ENCODE data around the gene UQCRC1.
A peak's percentile ranks its signal among the peaks of the same experiment; 100 is the strongest.

UQCRC1 gene

GRCh38 chr3:48598323-48599076 lies 10.9 kb downstream of the UQCRC1 start:
- peak; percentile 91 for DNase-seq

GRCh38 chr3:48597408-48597800 lies 12.0 kb downstream of the UQCRC1 start:
- no peak for DNase-seq

DNA sequence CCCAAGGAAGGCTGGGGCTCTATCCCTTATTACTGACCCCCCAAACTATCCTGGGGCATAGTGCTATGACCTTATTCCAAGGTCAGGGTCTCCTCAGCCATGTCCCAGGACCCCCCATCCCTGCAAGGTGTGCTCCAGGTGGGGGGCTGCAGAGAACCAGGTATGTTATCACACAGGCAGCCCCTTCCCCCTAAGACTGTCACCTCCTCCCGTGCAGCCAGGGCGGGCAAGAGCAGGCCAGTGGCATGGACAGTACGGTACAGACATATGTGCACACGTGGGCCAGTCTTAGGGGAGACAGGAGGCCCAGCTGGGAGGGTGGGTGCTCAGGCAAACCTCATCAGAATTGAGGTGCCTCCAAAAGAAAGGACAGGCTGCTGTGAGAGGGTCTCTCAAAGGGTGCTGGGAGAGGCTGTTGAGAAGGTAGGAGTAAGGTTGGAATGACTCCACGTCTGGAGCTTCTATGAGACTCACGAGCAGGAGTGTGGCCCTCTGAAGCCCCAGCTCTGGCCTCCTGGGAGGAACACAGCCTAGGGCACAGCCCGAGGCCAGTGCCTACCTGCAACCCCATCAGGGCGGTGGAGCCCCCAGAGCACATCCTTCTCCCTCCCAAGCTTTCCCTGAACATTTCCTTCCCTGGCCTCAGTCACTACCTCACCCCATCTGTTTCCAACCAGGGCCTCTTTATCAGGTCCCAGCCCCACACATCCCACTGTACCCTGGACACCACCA lies 12.6 kb downstream of the UQCRC1 start:
- no peak for DNase-seq

- no peak for DNase-seq
Observed at GRCh38 chr3:48596157-48596556, 13.3 kb downstream of the UQCRC1 start.

DNA sequence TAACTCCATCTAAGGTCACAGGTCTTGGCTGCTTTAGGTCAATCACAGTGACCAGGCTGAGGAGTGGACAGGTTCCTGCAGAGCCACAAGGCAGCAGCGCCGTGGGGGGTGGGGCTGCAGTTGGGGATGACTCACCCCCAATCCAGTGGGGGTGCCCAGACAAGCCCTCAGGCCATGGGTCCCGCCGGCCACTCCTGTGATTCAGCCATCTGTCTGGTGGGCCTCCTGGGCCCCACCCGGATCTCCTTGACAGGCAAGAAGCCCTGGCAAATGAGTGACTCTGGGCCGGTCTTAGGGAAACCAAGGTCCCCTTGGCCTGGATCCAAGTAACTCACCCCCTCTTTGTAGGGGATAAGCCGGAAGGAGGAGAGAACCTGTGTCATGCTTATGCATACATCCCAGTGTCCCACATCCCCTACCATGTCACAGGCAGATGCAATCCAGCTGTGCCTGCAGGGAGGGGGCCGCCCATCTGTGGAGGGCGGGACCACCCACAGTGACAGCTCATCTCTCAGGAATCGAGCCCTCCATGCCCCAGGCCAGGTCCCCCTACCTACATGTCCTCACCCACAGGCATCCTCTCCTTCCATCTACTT lies 13.8 kb downstream of the UQCRC1 start:
- peak; percentile 91 for DNase-seq

DNA sequence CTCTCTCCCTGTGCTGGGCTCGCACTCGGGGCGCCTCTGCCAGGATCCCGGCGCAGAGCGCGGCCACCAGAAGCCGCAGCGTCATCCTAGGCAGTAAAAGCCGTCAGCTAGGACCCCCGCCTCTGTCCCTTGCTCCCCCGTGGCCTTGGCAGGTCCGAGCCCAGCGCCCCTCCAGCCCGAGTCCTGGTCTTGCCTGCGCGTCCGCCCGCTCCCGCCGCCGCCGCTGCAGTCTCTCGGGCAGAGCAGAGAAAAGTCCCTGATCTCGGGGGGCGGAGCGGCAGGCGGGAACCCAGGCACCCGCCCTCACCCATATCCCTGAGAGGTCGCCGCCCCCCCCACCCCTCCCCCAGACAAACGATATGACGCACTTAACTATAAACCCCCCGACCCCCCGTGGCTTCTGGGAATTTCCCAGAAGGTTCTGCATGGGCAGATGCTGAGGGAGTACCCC lies 14.3 kb downstream of the UQCRC1 start, which contains the start of gene COL7A1:
TSS of gene COL7A1 (minus strand) at position 255 of the 451 bp plus-strand sequence. CDS start at position 85, 170 bp downstream.
- DNase-seq = no peak

- DNase-seq = no peak
Observed at GRCh38 chr3:48594417-48595049, 14.9 kb downstream of the UQCRC1 start.

GRCh38 chr3:48593337-48593736 lies 16.1 kb downstream of the UQCRC1 start:
- DNase-seq = no peak

DNA sequence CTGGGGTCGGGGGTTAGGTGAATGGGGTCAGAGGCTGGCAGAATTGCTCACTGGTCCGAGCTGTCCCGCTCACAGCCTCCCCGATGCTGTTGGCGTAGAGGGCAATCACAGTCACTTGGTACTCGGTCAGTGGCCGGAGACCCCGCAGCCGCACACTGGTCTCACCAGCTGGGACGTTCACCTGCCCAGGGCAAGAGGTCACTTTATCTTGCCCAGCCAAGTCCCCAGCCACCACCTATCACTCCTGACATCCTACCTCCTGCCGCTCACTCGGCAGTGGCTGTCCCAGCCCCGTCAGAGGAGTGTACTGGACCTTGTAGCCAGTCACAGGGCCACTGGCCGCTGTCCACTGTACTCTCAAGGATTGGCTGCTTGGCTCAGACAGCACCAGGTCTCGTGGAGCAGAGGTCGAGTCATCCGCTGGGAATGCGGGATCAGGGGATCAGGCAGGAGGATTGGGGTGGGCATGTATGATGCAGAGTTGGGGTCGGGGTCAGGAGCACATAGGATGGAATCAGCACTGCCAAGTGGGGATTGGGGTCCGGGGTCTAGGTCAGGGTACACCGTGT lies 16.8 kb downstream of the UQCRC1 start:
- DNase-seq = no peak

GRCh38 chr3:48591886-48592518 lies 17.4 kb downstream of the UQCRC1 start:
- no peak for DNase-seq

DNA sequence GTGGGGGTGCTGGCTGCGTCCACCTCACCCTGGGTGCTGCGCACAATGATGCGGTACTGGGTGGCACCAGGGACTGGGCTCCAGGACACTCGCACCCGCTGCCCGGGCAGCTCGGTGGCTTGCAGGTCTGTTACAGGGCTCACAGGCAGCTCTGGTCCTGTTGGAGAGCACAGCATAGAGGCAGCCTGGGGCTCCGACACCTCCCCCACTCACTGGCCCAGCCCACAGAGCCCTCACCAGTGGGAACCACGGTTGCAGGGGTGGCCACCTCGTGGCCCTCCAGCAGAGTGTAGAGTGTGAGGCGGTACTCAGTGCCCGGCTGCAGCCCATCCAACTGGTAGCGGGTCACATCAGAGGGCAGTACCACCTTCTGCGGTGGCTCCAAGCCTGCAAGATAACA lies 18.0 kb downstream of the UQCRC1 start:
- no peak for DNase-seq

DNA sequence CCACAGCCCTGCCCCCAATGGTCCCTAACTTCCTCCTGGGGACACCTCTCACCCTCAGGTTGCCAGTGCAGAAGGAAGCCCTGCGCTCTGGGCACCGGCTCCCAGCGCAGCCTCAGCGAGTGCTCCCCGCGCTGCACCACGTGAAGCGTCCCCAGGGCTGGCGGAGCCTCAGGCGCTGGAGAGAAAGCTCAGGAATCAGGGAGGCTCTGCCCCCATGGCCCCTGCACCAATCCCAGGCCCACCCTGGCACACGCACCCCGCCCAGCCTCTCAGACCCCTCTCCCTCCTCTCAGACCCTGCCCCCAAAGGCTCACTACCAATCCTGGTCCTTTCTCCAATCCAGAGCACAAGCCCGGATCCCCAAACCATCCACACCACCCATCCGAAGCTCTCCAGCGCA lies 21.2 kb downstream of the UQCRC1 start:
- DNase-seq = no peak

DNA sequence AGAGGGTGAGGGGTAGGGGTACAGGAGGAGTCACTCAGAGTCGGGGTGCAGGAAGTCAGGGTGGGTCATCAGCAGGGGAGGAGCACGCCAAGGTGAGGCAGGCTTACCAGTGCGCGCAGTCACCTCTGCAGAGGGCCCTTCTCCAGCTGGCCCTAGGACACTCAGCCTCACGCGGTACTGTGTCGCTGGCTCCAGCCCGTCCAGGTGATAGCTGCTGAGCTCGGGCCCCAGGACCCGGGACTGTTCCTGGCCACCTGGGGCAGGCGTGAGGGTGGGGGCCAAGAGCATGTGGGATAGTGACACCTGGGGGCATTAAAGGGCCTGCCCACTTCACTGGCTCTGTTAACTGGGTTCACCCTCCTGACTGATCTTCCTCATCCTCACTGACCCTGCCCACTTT lies 21.8 kb downstream of the UQCRC1 start:
- DNase-seq = no peak

- no peak for DNase-seq
Observed at GRCh38 chr3:48585411-48585810, 24.0 kb downstream of the UQCRC1 start.

DNA sequence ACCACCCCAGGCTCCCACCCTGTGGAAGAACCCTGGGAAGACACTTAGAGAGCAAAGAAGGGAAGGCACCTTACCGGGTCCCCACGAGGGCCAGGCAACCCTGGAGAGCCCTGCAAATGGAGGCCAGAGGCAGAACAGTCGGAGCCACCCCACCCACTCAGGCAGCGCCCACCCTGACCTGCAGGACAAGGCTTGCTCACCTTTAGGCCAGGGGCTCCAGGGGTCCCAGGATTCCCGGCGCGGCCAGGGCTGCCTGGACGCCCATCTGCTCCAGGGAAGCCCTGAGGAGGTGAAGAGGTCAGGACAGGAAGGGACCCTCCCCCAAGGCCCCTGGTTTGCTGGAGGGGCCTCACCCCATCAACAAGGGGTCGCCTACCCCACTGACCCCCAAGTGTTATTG lies 24.6 kb downstream of the UQCRC1 start:
- no peak for DNase-seq

DNA sequence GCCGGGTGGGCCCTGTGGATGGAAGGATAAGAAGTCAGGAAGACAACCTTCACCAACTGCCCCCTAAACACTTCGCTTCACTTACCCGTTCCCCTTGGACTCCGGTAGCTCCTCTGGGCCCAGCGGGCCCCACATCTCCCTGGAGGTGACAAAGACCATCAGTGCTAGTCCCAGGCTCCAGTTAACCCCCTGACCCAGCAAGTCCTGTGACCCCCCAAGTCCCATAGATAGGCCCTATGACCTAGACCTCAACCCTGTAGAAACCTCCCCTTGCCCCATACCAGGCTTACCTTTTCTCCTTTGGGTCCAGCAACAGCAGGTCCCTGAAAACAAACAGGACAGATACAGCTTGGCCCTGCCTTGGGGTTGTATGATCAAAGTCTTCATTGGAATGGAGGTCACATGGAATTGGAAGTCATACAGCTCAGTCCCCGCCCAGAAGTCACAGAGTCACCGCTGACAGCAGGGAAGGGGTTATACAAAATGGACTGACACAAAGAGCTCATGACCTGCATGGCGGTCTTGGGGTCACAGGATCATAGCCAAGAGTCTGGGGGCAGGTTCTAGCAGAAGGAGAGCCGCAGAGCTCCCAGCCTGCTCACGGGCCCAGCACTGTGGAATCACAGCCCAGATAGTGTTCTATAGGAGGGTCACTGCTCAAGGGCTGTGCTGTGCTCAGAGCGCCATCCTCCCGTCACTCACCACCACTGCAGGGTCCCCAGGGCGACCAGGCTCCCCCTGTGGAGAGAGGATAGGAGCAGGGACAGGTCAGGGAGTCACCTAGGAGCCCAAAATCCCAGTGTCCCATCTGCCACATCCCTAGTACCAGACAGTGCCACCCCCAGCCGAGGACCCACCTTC lies 27.6 kb downstream of the UQCRC1 start:
- DNase-seq = no peak

DNA sequence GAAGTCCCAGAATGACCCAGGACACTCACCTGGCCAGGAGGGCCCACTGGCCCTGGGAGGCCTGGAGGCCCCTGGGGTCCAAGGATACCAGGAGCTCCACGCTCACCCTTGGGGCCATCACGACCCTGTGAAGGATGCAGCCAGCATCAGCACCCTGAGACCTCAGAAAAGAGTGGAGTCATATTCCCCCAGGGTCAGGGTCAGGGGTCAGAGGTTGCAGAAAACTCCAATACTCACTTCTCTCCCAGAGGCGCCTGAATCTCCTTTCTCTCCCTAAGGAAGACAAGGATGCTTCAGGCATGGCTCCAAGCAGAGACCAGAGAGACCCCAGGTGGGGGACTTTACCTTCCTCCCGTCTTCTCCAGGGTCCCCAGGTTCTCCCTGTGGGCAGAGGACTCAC lies 32.8 kb downstream of the UQCRC1 start:
- DNase-seq = no peak

- no peak for DNase-seq
Observed at GRCh38 chr3:48575366-48575765, 34.1 kb downstream of the UQCRC1 start.

DNA sequence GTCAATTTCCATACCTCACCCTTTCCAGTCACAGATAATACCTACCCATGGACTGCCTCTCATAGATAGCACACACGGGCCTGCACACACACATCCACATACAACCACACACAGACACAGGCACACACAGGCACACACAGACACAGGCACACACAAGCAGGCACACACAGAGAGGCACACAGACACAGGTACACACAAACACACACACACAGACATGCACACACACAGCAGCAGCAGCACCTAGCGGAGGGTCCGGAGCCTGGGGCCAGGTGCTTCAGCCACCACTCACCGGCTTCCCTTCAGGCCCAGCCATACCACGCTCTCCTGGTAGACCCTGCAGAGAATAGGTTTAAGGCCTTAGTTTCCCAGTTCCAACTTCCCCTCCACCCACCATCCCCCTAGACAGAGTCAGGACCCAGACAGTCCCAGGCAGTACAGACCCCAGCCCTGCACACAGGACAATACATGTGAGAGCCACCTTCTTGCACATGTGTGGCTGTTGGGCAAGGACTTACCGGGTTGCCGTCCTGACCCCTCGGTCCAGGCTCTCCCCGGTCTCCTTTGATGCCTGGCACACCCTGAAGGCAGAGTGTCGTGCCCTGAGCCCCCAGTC lies 35.4 kb downstream of the UQCRC1 start:
- no peak for DNase-seq

DNA sequence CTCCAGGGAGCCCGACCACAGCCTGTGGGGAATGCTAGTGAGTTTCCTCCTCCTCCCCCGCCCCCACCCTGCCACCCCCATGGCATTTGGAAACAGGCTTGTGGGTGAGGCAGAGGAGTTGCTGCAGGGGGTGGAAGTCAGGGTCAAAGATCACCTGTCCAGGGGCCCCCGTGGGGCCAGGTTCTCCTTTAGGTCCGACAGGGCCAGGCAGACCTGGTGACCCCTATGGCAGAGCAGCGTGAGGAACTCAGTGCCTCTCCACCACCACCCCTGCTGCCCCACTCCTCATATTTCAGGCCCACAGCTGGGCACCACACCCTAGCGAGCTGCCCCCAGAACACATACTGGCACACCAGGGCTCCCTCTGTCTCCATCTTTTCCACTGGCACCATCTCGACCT lies 36.9 kb downstream of the UQCRC1 start:
- no peak for DNase-seq

DNA sequence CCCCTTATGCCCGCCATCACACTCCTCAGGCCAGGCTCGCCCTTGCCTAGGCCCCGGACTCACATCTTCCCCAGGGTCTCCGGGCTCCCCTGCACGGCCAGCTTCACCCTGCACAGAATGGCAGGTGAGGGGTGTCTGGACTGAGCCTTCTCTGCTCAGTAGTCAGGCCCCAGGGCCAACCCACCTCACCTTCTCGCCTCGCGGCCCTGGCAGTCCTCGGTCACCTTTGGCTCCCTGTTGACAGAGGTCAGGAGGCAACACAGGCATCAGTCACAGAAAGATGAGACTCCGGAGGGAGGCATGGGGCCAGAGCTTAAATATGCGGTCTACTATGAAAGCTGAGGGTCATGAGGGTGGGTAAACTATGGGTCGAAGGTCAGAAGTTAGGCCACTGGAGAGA lies 37.5 kb downstream of the UQCRC1 start:
- no peak for DNase-seq
